ENCODE data around the gene LRRC4B. TPM values are rescaled to one million over a fixed set of nuclear protein-coding genes. Genes with fewer than 3 reads are reported as not detected.
"Not testable (repeated sequence)": the region's sequence is repeated elsewhere in the genome, so short reads cannot be mapped to it uniquely, and the experiment has no call there.

The LRRC4B gene
- total and polyA plus RNA-seq, 2 of the 4 experiments (the other 2 are of a cell fraction) = 0.03 TPM; not detected in 1

DNA sequence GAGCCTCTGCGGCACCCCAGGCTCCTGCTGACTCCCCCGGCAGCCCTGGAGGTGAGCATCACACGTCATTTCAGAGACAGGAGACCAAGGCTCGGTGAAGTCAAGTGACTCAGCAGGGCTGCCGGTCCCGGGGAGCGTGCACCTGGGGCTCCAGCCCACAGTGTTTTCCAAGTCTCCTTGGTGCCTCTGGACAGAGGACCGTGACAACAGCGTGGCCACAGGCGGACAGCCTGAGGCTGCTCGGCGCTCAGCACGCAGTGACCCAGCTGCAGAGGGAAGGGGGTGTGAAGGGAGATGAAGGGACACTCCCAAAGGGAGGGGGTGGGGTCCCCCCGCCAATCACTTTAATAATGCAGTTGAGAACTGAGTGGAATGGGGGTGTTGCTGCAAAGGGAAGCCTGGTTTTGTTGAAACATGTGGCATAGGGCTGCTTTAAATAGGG is 37.0 kb downstream of the LRRC4B start:
- H3K4me1 ChIP-seq (ENCODE audit: control insufficient read depth, insufficient read depth, low read length) = no peaks in the 10 kb centered on the region
- no peak overlapping the region for H4K8ac ChIP-seq (ENCODE audit: low read depth in 2 of 2, low read length in 2 of 2)
- no peak overlapping the region for H4K5ac ChIP-seq (ENCODE audit: low read depth, low read length)
- no peak overlapping the region for H2BK15ac ChIP-seq (ENCODE audit: low read depth, low read length)
- in situ Hi-C loops (cut with MboI; ENCODE audit: low sequenced_read_pairs) = loop anchor here (10.0 kb wide), 1 partner anchor 254 kb away; no protein-coding TSS in a partner anchor
- no peaks in the 10 kb centered on the region for H3K9me1 ChIP-seq (ENCODE audit: insufficient read depth, low read length)
- TF ChIP-seq MXI1 (IDR thresholded peaks at IDR 0.05; ENCODE audit: borderline replicate concordance, low read depth, low read length) (no peak), RFX5 (IDR thresholded peaks at IDR 0.05; ENCODE audit: low read depth, low read length) (no peak), SMC3 (IDR thresholded peaks at IDR 0.05; ENCODE audit: low read depth, low read length) (no peak), MAZ (IDR thresholded peaks at IDR 0.05; ENCODE audit: borderline replicate concordance, low read depth, low read length) (no peak), USF2 (IDR thresholded peaks at IDR 0.05; ENCODE audit: low read depth, low read length) (no peak), MAFK (IDR thresholded peaks at IDR 0.05; ENCODE audit: low read depth, low read length) (no peak), POLR2A (IDR thresholded peaks at IDR 0.05; ENCODE audit: low read depth, low read length) (no peak), CEBPB (IDR thresholded peaks at IDR 0.05; ENCODE audit: low read depth, low read length) (no peak), NFE2L2 (IDR thresholded peaks at IDR 0.05; ENCODE audit: low read depth, low read length) (no peak), BHLHE40 (IDR thresholded peaks at IDR 0.05; ENCODE audit: low read depth, low read length) (no peak)
- intact Hi-C loops (cut with micrococcal nuclease) = no loop called here
- H3K27ac ChIP-seq (ENCODE audit: insufficient read depth, low read length) = no peak overlapping the region
- no peak for DNase-seq
- H3K14ac ChIP-seq (replicated peaks; ENCODE audit: low read depth, low read length) = no peak overlapping the region
- H3K79me1 ChIP-seq (ENCODE audit: low read depth in 1 of 2, low read length in 2 of 2) = no peaks in the 10 kb centered on the region
- no peak overlapping the region for H3K4me2 ChIP-seq (ENCODE audit: low read depth, low read length)
- no peak overlapping the region for H2BK120ac ChIP-seq (ENCODE audit: low read depth, low read length)
- no peak for ATAC-seq (ENCODE audit: low read depth)
- no peak overlapping the region for H2BK20ac ChIP-seq (ENCODE audit: low read depth, low read length)
- no peak overlapping the region for H3K56ac ChIP-seq (ENCODE audit: extremely low read depth, insufficient read depth, low read length)
- no TSS peak for BruUV-seq (replicated peaks)
- H2AK9ac ChIP-seq (replicated peaks; ENCODE audit: low read depth, low read length, poor library complexity) = peak overlapping the region; percentile 37
- no peak overlapping the region for H4K91ac ChIP-seq (ENCODE audit: insufficient read depth, low read depth, low read length)
- dilution Hi-C loops (cut with HindIII; ENCODE audit: low sequenced_read_pairs, unreplicated experiment) = no loop called here
- no peak overlapping the region for H2AFZ ChIP-seq (replicated peaks; ENCODE audit: low read length, poor library complexity)
- H3K9me3 ChIP-seq (ENCODE audit: control insufficient read depth, insufficient read depth, low read length) = peaks cover 11% of the 10 kb centered on the region
- H3K4ac ChIP-seq (ENCODE audit: low read depth, low read length) = no peak overlapping the region
- H3K36me3 ChIP-seq (ENCODE audit: control insufficient read depth, insufficient read depth, low read length) = no peaks in the 10 kb centered on the region
- H3K4me3 ChIP-seq (ENCODE audit: insufficient read depth, low read depth, low read length) = no peak overlapping the region
- no peaks in the 10 kb centered on the region for H4K20me1 ChIP-seq (ENCODE audit: insufficient read depth, low read length)
- H3K9ac ChIP-seq (ENCODE audit: low read depth, low read length) = no peak overlapping the region
- POLR2A ChIA-PET (ENCODE audit: unreplicated experiment) = no interaction called here
- no peak overlapping the region for H2AK5ac ChIP-seq (ENCODE audit: low read depth, low read length)
- CTCF ChIA-PET = no interaction called here
- WGBS, 2 experiments (ENCODE audit: extremely low coverage in 2 of 2, insufficient read length in 1 of 2) = 86% methylated on average over 2 of the region's 14 CpGs; no CpG with 5 or more reads in 1 of the 2 experiments
- H2BK5ac ChIP-seq (ENCODE audit: low read depth, low read length, poor library complexity, severe bottlenecking) = no peak overlapping the region
- H3K23ac ChIP-seq (ENCODE audit: low read depth, low read length) = no peak overlapping the region
- no peak overlapping the region for H3K18ac ChIP-seq (ENCODE audit: low read depth, low read length)
- H3K27me3 ChIP-seq (ENCODE audit: control insufficient read depth, insufficient read depth, low read length) = 0 out of 2 replicates have a peak, but pooled peaks cover 2% of the 10 kb centered on the region

- H2BK120ac ChIP-seq (ENCODE audit: low read depth, low read length); H2AK9ac ChIP-seq (replicated peaks; ENCODE audit: low read depth, low read length, poor library complexity); H4K8ac ChIP-seq (ENCODE audit: low read depth in 2 of 2, low read length in 2 of 2); H3K9ac ChIP-seq (ENCODE audit: low read depth, low read length); H3K9me1 ChIP-seq (ENCODE audit: insufficient read depth, low read length); H2AK5ac ChIP-seq (ENCODE audit: low read depth, low read length); H4K91ac ChIP-seq (ENCODE audit: insufficient read depth, low read depth, low read length); intact Hi-C loops (cut with micrococcal nuclease); H2BK20ac ChIP-seq (ENCODE audit: low read depth, low read length); H4K20me1 ChIP-seq (ENCODE audit: insufficient read depth, low read length); H3K56ac ChIP-seq (ENCODE audit: extremely low read depth, insufficient read depth, low read length); H2AFZ ChIP-seq (replicated peaks; ENCODE audit: low read length, poor library complexity); H4K5ac ChIP-seq (ENCODE audit: low read depth, low read length); H3K4me1 ChIP-seq (ENCODE audit: control insufficient read depth, insufficient read depth, low read length); H3K4me2 ChIP-seq (ENCODE audit: low read depth, low read length); H3K36me3 ChIP-seq (ENCODE audit: control insufficient read depth, insufficient read depth, low read length); H2BK5ac ChIP-seq (ENCODE audit: low read depth, low read length, poor library complexity, severe bottlenecking); H3K9me3 ChIP-seq (ENCODE audit: control insufficient read depth, insufficient read depth, low read length); BruUV-seq (replicated peaks); H3K4ac ChIP-seq (ENCODE audit: low read depth, low read length); H3K18ac ChIP-seq (ENCODE audit: low read depth, low read length); H3K14ac ChIP-seq (replicated peaks; ENCODE audit: low read depth, low read length); in situ Hi-C loops (cut with MboI; ENCODE audit: low sequenced_read_pairs); DNase-seq; CTCF ChIA-PET; H3K27me3 ChIP-seq (ENCODE audit: control insufficient read depth, insufficient read depth, low read length); H3K4me3 ChIP-seq (ENCODE audit: insufficient read depth, low read depth, low read length); ATAC-seq (ENCODE audit: low read depth); H3K27ac ChIP-seq (ENCODE audit: insufficient read depth, low read length); H3K23ac ChIP-seq (ENCODE audit: low read depth, low read length); dilution Hi-C loops (cut with HindIII; ENCODE audit: low sequenced_read_pairs, unreplicated experiment); H2BK15ac ChIP-seq (ENCODE audit: low read depth, low read length); H3K79me1 ChIP-seq (ENCODE audit: low read depth in 1 of 2, low read length in 2 of 2): not testable (repeated sequence)
- POLR2A ChIA-PET (ENCODE audit: unreplicated experiment) = interaction anchor here (0.6 kb wide), 1 partner anchor 10 kb away, joined by 5 read pairs; no protein-coding TSS in a partner anchor
- no CpG with 5 or more reads among the region's 3 CpGs for WGBS, 2 experiments (ENCODE audit: extremely low coverage in 2 of 2, insufficient read length in 1 of 2)
These were observed 40.2 kb downstream of the LRRC4B start for GRCh38 chr19:50528052-50528451.

Measured in IMR-90 (cell line).